Measurements from ENCODE around the gene NCAM1.

GRCh38 chr11:113269096-113269495 is 307.9 kb downstream of the NCAM1 start:
- TF ChIP-seq, protein P1, sequence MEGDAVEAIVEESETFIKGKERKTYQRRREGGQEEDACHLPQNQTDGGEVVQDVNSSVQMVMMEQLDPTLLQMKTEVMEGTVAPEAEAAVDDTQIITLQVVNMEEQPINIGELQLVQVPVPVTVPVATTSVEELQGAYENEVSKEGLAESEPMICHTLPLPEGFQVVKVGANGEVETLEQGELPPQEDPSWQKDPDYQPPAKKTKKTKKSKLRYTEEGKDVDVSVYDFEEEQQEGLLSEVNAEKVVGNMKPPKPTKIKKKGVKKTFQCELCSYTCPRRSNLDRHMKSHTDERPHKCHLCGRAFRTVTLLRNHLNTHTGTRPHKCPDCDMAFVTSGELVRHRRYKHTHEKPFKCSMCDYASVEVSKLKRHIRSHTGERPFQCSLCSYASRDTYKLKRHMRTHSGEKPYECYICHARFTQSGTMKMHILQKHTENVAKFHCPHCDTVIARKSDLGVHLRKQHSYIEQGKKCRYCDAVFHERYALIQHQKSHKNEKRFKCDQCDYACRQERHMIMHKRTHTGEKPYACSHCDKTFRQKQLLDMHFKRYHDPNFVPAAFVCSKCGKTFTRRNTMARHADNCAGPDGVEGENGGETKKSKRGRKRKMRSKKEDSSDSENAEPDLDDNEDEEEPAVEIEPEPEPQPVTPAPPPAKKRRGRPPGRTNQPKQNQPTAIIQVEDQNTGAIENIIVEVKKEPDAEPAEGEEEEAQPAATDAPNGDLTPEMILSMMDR (conservative IDR thresholded peaks at IDR 0.05), result no peak
- TF ChIP-seq ZFX (IDR thresholded peaks at IDR 0.05), result no peak
